GM20000 (cell line): ENCODE data around the gene HAX1.

ENCODE experiments used
- DNase-seq: peaks from one replicate; pipeline ENCODE4 v3.0.0; 2012; ENCODE audit warnings: low spot score
- CTCF ChIP-seq: IDR thresholded peaks from 2 replicates; pipeline ENCODE4 v1.5.1; 2012; ENCODE audit warnings: mild to moderate bottlenecking, control low read depth; ENCODE audit errors: extremely low read depth, missing control alignments

The HAX1 gene

GRCh38 chr1:154237880-154238506 is 34.4 kb upstream of the HAX1 start:
- no peak for DNase-seq
- TF ChIP-seq CTCF = no peak

GRCh38 chr1:154239491-154239890 is 32.9 kb upstream of the HAX1 start:
- TF ChIP-seq CTCF = no peak
- DNase-seq = no peak

- no peak for DNase-seq
- no peak for TF ChIP-seq CTCF
Observed at GRCh38 chr1:154240294-154240833, 32.1 kb upstream of the HAX1 start.

- DNase-seq = no peak
- no peak for TF ChIP-seq CTCF
Observed at GRCh38 chr1:154241703-154242351, 30.6 kb upstream of the HAX1 start.

GRCh38 chr1:154253671-154254070 is 18.8 kb upstream of the HAX1 start:
- no peak for DNase-seq
- no peak for TF ChIP-seq CTCF

GRCh38 chr1:154256686-154257085 is 15.7 kb upstream of the HAX1 start:
- no peak for TF ChIP-seq CTCF
- DNase-seq = no peak

- no peak for DNase-seq
- no peak for TF ChIP-seq CTCF
Observed at GRCh38 chr1:154258784-154259183, 13.6 kb upstream of the HAX1 start.
